Mucosa of descending colon (tissue), 3 donors: Measurements from ENCODE around the gene PORCN. TPM values are rescaled to one million over a fixed set of nuclear protein-coding genes. Genes with fewer than 3 reads are reported as not detected.
"Not testable (repeated sequence)": the region's sequence is repeated elsewhere in the genome, so short reads cannot be mapped to it uniquely, and the experiment has no call there.

Experiments used
- ATAC-seq: fragments of 200-7000 bp; cut with Tn5 transposase; one replicate; pipeline ENCODE4 v1.9.1; 2020; ENCODE audit warnings: mild to moderate bottlenecking, moderate library complexity
- DNase-seq, 3 donors: peaks; one replicate each; pipeline ENCODE4 v3.0.0-alpha.2; 2020
- H3K36me3 ChIP-seq: fragments of 200-600 bp; one replicate; pipeline ENCODE4 v1.8.0; 2021; ENCODE audit warnings: low read depth, mild to moderate bottlenecking
- H3K4me1 ChIP-seq: fragments of 200-600 bp; one replicate; pipeline ENCODE4 v1.8.0; 2021; ENCODE audit warnings: low read depth, mild to moderate bottlenecking
- H3K4me3 ChIP-seq: fragments of 200-600 bp; one replicate; pipeline ENCODE4 v1.8.0; 2021; ENCODE audit warnings: mild to moderate bottlenecking
- H3K9me3 ChIP-seq: fragments of 200-600 bp; one replicate; pipeline ENCODE4 v1.8.0; 2021; ENCODE audit warnings: mild to moderate bottlenecking
- intact Hi-C, 2 donors: fragments of 100-400 bp; cut with DNase I in 1 of 2; cut with micrococcal nuclease in 1 of 2; formaldehyde crosslinking; loops; one replicate each; pipeline versions ENCODE4 v1.11.0 to v1.11.1; 2022; cut with DNase I, micrococcal nuclease
- total RNA-seq, 3 donors: library from RNA; stranded (reverse); fragmentation: NEBNext Ultra II Directional in 2 of 3; extraction: Animal tissue kit (Norgen Biotek cat#: 25700) in 2 of 3; gene quantifications; one replicate each; pipeline versions ENCODE4 v1.2.1 to v1.2.4, GENCODE V29; 2021 to 2023
- TF ChIP-seq, protein P1 (sequence below): fragments of 200-600 bp; IDR thresholded peaks from one replicate; pipeline ENCODE4 v1.8.0; 2022; ENCODE audit warnings: antibody characterized with exemption, mild to moderate bottlenecking
- donor health status: DM: no; HTN: no; CAD: no; lungs with moderate emphysema.
- donor health status: DM: no; HTN: no; CAD: no.
- donor health status: DM: no; HTN: yes; CAD: no.

Gene PORCN
- total RNA-seq, 3 donors from 2014 or later = 3.9 to 9.2 (median 6.3) TPM

DNA sequence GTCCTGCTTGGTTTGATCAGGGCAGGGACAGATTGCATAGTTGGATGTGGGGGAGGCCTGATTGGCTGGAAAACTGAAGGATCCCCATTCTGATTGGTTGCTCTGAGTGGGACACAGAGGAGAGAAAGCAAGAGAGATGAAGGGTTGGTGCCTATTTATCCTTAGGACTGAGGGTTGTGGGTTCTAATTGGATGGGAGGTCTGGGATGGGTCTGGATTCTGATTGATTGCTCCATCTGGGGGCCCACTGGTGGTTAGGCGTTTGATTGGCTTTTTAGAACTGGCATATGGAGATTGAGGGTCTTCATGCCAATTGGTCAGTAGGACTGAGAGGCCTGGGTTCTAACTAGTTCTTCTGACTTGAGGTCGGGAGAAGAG lies 12.2 kb downstream of the PORCN start:
- no peak for ATAC-seq
- Histone ChIP-seq H3K4me1 (no peaks in the 10 kb centered on the region), H3K36me3 (no peaks in the 10 kb centered on the region), H3K9me3 (no peaks in the 10 kb centered on the region), H3K4me3 (no peak overlapping the region)
- intact Hi-C loops = no loop called here
- TF ChIP-seq, protein P1, sequence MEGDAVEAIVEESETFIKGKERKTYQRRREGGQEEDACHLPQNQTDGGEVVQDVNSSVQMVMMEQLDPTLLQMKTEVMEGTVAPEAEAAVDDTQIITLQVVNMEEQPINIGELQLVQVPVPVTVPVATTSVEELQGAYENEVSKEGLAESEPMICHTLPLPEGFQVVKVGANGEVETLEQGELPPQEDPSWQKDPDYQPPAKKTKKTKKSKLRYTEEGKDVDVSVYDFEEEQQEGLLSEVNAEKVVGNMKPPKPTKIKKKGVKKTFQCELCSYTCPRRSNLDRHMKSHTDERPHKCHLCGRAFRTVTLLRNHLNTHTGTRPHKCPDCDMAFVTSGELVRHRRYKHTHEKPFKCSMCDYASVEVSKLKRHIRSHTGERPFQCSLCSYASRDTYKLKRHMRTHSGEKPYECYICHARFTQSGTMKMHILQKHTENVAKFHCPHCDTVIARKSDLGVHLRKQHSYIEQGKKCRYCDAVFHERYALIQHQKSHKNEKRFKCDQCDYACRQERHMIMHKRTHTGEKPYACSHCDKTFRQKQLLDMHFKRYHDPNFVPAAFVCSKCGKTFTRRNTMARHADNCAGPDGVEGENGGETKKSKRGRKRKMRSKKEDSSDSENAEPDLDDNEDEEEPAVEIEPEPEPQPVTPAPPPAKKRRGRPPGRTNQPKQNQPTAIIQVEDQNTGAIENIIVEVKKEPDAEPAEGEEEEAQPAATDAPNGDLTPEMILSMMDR = no peak
- no peak for DNase-seq

- Histone ChIP-seq H3K36me3 (no peaks in the 10 kb centered on the region), H3K9me3 (no peaks in the 10 kb centered on the region), H3K4me1 (no peaks in the 10 kb centered on the region), H3K4me3 (peak within 1 kb of the TSS; percentile 28)
- ATAC-seq (peak; percentile 98), DNase-seq (peak; percentile 95)
- intact Hi-C loops = no loop called here
- TF ChIP-seq, protein P1 = no peak
Measured at GRCh38 chrX:48521353-48522243, 12.8 kb downstream of the PORCN start, which contains the start of gene EBP. EBP (plus strand) TSS chrX:48521808; CDS start chrX:48523772, 1,964 bp downstream.

DNA sequence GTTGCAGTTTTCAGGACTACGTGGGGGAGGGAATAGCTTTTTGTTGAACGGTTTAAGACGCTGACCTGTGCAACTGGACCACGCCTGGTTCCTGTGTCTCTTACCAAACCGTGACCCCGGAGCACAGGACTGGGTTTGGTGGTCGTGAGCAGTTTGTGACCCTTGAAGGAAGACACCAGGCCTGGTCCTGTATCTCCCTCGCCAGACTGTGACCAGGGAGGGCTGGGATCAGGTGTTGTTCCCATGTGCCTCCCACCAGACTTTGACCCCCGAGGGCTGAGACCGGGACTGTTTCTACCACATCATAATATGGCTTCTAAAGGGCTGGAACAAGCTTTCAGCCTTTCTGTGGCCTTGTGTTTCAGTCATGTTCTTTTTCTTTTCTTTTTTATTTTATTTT lies 13.5 kb downstream of the PORCN start:
- TF ChIP-seq, protein P1 = no peak
- intact Hi-C loops = no loop called here
- peak overlapping the region; percentile 28 for H3K4me3 ChIP-seq
- no peaks in the 10 kb centered on the region for H3K4me1 ChIP-seq
- ATAC-seq (peak; percentile 54), DNase-seq (peak in 2 of 3 donors; percentile 53 to 59)
- H3K9me3 ChIP-seq = no peaks in the 10 kb centered on the region
- H3K36me3 ChIP-seq = no peaks in the 10 kb centered on the region

DNA sequence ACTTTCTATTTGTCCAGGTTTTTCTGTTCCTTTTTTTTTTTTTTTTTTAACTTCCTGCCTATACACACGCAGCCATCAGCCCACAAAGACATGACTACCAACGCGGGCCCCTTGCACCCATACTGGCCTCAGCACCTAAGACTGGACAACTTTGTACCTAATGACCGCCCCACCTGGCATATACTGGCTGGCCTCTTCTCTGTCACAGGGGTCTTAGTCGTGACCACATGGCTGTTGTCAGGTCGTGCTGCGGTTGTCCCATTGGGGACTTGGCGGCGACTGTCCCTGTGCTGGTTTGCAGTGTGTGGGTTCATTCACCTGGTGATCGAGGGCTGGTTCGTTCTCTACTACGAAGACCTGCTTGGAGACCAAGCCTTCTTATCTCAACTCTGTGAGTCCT lies 14.9 kb downstream of the PORCN start:
- TF ChIP-seq, protein P1 = no peak

GRCh38 chrX:48525853-48526252 lies 17.1 kb downstream of the PORCN start:
- intact Hi-C loops, H3K36me3 ChIP-seq, H3K4me3 ChIP-seq, ATAC-seq, DNase-seq, H3K9me3 ChIP-seq, H3K4me1 ChIP-seq: not testable (repeated sequence)

More for the DNA sequence above, 14.9 kb downstream of the PORCN start:
- DNase-seq = no peak
- no peak for ATAC-seq
- Histone ChIP-seq H3K36me3 (no peaks in the 10 kb centered on the region), H3K9me3 (no peaks in the 10 kb centered on the region), H3K4me3 (no peak overlapping the region), H3K4me1 (no peaks in the 10 kb centered on the region)
- intact Hi-C loops = no loop called here

GRCh38 chrX:48530736-48531135 lies 21.9 kb downstream of the PORCN start:
- no peaks in the 10 kb centered on the region for H3K9me3 ChIP-seq
- H3K4me3 ChIP-seq = no peak overlapping the region
- DNase-seq (no peak), ATAC-seq (no peak)
- no peaks in the 10 kb centered on the region for H3K4me1 ChIP-seq
- intact Hi-C loops = no loop called here
- H3K36me3 ChIP-seq = no peaks in the 10 kb centered on the region
- TF ChIP-seq, protein P1 = no peak
